GM18519 (cell line): ENCODE data around the gene SPTLC1.

Experiments
- ATAC-seq: cut with Tn5 transposase; IDR thresholded peaks from one replicate; pipeline ENCODE4 v1.9.1; 2021; ENCODE audit warnings: mild to moderate bottlenecking, moderate library complexity; ENCODE audit not compliant: unreplicated experiment, low FRiP score

SPTLC1 gene

GRCh38 chr9:91992461-91993041, 122.7 kb downstream of the SPTLC1 start:
- no peak for ATAC-seq

GRCh38 chr9:91991721-91992341, 123.4 kb downstream of the SPTLC1 start:
- ATAC-seq: no peak

- ATAC-seq: no peak
These were observed 129.0 kb downstream of the SPTLC1 start for GRCh38 chr9:91986248-91986647.

GRCh38 chr9:91985692-91986091, 129.5 kb downstream of the SPTLC1 start:
- no peak for ATAC-seq
